ENCODE results near the gene IGFLR1.

IGFLR1 gene

DNA sequence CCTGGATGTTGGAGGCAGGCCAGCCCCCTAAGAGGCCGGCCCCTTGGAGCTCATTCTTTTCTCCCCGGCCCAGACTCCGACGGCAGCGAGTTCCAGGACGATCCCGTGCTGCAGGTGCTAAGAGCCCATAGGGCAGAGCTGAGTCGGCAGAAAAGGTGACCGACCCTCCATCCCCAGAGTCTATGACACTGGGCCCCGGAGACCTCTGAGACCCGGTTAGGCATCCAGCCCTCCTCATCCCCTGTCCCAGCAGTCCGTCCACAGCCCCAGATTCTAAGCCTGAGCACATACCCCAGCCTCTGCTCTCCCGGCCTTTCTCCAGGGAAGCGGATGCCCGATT, 25.8 kb upstream of the IGFLR1 start:
- no peak for ATAC-seq
- TF ChIP-seq ISL1 (CRISPR knock-in tag; IDR thresholded peaks at IDR 0.05) (no peak), SNAI2 (CRISPR knock-in tag; IDR thresholded peaks at IDR 0.05) (no peak), ZNF565 (CRISPR knock-in tag; conservative IDR thresholded peaks at IDR 0.05; ENCODE audit: low read depth) (no peak), ESRRG (CRISPR knock-in tag; IDR thresholded peaks at IDR 0.05) (no peak), ZNF70 (CRISPR knock-in tag; IDR thresholded peaks at IDR 0.05) (no peak), GLIS3 (CRISPR knock-in tag; IDR thresholded peaks at IDR 0.05) (no peak), OSR1 (CRISPR knock-in tag; IDR thresholded peaks at IDR 0.05) (no peak), BACH2 (CRISPR knock-in tag; IDR thresholded peaks at IDR 0.05; ENCODE audit: borderline replicate concordance) (no peak)
- TF ChIP-seq, protein P1, sequence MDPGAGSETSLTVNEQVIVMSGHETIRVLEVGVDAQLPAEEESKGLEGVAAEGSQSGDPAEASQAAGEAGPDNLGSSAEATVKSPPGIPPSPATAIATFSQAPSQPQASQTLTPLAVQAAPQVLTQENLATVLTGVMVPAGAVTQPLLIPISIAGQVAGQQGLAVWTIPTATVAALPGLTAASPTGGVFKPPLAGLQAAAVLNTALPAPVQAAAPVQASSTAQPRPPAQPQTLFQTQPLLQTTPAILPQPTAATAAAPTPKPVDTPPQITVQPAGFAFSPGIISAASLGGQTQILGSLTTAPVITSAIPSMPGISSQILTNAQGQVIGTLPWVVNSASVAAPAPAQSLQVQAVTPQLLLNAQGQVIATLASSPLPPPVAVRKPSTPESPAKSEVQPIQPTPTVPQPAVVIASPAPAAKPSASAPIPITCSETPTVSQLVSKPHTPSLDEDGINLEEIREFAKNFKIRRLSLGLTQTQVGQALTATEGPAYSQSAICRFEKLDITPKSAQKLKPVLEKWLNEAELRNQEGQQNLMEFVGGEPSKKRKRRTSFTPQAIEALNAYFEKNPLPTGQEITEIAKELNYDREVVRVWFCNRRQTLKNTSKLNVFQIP (CRISPR knock-in tag; IDR thresholded peaks at IDR 0.05; ENCODE audit: borderline replicate concordance, low read depth) = no peak
- TF ChIP-seq, protein P2, sequence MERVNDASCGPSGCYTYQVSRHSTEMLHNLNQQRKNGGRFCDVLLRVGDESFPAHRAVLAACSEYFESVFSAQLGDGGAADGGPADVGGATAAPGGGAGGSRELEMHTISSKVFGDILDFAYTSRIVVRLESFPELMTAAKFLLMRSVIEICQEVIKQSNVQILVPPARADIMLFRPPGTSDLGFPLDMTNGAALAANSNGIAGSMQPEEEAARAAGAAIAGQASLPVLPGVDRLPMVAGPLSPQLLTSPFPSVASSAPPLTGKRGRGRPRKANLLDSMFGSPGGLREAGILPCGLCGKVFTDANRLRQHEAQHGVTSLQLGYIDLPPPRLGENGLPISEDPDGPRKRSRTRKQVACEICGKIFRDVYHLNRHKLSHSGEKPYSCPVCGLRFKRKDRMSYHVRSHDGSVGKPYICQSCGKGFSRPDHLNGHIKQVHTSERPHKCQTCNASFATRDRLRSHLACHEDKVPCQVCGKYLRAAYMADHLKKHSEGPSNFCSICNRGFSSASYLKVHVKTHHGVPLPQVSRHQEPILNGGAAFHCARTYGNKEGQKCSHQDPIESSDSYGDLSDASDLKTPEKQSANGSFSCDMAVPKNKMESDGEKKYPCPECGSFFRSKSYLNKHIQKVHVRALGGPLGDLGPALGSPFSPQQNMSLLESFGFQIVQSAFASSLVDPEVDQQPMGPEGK (CRISPR knock-in tag; IDR thresholded peaks at IDR 0.05; ENCODE audit: borderline replicate concordance) = no peak
- TF ChIP-seq, protein P3, sequence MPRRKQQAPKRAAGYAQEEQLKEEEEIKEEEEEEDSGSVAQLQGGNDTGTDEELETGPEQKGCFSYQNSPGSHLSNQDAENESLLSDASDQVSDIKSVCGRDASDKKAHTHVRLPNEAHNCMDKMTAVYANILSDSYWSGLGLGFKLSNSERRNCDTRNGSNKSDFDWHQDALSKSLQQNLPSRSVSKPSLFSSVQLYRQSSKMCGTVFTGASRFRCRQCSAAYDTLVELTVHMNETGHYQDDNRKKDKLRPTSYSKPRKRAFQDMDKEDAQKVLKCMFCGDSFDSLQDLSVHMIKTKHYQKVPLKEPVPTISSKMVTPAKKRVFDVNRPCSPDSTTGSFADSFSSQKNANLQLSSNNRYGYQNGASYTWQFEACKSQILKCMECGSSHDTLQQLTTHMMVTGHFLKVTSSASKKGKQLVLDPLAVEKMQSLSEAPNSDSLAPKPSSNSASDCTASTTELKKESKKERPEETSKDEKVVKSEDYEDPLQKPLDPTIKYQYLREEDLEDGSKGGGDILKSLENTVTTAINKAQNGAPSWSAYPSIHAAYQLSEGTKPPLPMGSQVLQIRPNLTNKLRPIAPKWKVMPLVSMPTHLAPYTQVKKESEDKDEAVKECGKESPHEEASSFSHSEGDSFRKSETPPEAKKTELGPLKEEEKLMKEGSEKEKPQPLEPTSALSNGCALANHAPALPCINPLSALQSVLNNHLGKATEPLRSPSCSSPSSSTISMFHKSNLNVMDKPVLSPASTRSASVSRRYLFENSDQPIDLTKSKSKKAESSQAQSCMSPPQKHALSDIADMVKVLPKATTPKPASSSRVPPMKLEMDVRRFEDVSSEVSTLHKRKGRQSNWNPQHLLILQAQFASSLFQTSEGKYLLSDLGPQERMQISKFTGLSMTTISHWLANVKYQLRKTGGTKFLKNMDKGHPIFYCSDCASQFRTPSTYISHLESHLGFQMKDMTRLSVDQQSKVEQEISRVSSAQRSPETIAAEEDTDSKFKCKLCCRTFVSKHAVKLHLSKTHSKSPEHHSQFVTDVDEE (CRISPR knock-in tag; IDR thresholded peaks at IDR 0.05) = no peak

DNA sequence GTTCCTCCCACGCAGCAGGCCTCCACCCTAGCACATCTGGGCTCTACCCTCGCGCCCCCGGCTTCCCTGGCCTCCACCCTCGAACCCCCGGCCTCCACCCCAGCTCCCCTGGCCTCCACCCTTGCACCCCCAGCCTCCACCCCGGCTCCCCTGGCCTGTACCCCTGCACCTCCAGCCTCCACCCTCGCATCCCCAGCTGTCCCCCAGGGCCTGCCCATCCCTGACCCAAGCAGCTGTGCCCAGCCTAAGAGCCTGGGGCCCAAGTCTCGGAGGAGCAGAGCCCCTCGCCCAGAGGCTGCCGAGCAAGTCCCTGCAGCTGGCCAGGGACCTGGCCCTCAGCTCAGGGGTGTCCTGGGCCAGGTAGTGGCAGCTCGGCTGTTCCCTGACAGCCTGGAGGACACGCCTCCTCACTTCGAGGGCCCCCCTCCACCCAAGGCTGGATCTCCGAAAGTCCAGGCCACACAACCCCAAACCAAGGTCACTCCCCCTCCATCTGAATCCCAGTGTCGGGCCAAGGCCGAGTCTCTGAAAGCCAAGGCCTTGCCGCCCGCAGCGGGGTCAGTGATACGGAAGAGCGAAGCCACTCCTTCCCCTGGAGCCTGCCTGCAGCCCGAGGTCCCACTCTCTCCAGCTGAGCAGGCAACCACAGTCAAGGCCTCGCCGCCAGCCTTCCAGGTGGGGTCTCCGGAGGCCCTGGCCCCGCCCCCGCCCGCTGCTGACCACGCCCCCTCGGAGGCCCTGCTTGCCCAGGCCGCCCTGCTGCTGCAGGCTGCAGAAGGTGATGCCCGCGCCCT, 25.2 kb upstream of the IGFLR1 start:
- ATAC-seq = no peak; the same call in 2 of the 3 replicates
- TF ChIP-seq, protein P1 (CRISPR knock-in tag; IDR thresholded peaks at IDR 0.05; ENCODE audit: borderline replicate concordance, low read depth) = no peak
- TF ChIP-seq, protein P2 (CRISPR knock-in tag; IDR thresholded peaks at IDR 0.05; ENCODE audit: borderline replicate concordance) = no peak
- no peak for TF ChIP-seq ZNF8 (CRISPR knock-in tag; IDR thresholded peaks at IDR 0.05)

DNA sequence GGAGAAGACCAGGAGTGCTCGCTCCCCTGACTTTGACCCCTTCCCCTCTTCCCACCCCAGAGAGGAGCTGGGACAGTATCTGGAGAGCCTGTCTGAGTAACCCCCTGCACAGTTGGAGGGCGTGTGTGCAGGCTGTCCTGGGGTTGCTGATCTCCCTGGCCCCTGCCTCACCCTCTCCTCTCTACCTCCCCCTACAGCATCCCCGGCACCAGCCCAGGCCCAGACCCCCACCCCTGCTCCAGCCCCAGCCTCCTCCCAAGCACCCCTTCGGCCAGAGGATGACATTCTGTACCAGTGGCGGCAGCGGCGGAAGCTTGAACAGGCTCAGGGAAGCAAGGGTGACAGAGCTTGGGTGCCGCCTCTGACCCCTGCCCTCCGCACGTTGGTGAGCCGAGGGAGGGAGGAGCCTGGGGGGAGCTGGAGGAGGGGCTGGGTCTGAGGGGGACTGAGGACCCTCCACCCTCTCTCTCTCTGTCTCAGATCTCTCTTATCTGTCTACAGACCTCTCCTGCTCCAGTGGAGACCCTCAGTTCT, 24.4 kb upstream of the IGFLR1 start:
- peak; percentile 13 for ATAC-seq
- TF ChIP-seq GLIS3 (CRISPR knock-in tag; IDR thresholded peaks at IDR 0.05) = no peak

DNA sequence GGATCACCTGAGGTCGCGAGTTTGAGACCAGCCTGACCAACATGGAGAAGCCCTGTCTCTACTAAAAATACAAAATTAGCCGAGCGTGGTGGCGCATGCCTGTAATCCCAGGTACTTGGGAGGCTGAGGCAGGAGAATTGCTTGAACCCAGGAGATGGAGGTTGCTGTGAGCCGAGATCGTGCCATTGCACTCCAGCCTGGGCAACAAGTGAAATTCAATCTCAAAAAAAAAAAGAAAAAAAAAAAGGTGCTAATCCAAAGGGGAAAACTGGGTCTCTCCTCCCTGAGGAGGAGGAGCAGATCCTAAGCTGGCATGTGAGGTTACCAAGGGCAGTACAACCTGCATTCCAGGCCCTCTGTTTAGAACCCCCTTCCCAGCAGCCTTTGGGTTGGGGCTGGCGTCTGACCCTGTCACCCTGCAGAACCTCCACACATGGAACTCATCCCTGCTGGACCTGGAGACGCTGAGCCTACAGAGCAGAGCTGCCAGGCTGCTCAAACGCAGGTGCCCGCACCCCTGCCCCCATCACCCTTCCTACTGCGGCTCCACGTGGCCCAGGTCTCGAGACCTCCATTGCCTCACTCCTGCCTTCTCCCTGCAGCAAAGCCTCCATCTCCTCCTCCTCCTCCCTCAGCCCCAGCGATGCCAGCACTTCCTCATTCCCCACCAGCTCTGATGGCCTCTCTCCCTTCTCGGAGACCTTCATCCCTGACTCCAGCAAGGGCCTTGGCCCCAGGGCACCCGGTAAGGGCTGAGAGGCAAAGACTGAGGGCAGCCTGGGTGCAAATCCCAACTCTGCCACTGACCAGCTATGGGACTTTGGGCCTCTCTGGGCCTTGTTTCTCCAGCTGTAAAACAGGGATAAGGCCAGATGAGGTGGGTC, 22.4 kb upstream of the IGFLR1 start:
- ATAC-seq = no peak
- TF ChIP-seq GLIS3 (CRISPR knock-in tag; IDR thresholded peaks at IDR 0.05) (no peak), CSDC2 (CRISPR knock-in tag; IDR thresholded peaks at IDR 0.05) (no peak), ARNTL (CRISPR knock-in tag; IDR thresholded peaks at IDR 0.05; ENCODE audit: borderline replicate concordance, low read depth) (no peak), ZC3H10 (CRISPR knock-in tag; IDR thresholded peaks at IDR 0.05) (no peak), ZNF565 (CRISPR knock-in tag; conservative IDR thresholded peaks at IDR 0.05; ENCODE audit: low read depth) (no peak), BACH2 (CRISPR knock-in tag; IDR thresholded peaks at IDR 0.05; ENCODE audit: borderline replicate concordance) (no peak), ZFP30 (CRISPR knock-in tag; IDR thresholded peaks at IDR 0.05) (no peak)
- TF ChIP-seq, protein P4, sequence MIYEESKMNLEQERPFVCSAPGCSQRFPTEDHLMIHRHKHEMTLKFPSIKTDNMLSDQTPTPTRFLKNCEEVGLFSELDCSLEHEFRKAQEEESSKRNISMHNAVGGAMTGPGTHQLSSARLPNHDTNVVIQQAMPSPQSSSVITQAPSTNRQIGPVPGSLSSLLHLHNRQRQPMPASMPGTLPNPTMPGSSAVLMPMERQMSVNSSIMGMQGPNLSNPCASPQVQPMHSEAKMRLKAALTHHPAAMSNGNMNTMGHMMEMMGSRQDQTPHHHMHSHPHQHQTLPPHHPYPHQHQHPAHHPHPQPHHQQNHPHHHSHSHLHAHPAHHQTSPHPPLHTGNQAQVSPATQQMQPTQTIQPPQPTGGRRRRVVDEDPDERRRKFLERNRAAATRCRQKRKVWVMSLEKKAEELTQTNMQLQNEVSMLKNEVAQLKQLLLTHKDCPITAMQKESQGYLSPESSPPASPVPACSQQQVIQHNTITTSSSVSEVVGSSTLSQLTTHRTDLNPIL (CRISPR knock-in tag; IDR thresholded peaks at IDR 0.05; ENCODE audit: low read depth) = no peak
- TF ChIP-seq, protein P2 (CRISPR knock-in tag; IDR thresholded peaks at IDR 0.05; ENCODE audit: borderline replicate concordance) = no peak

Measured in SK-N-SH treated with all-trans-retinoic acid at 6 μM for 48 hours (cell line).